ENCODE measurements around the gene SLC17A7. TPM values are rescaled to one million over a fixed set of nuclear protein-coding genes. Genes with fewer than 3 reads are reported as not detected.

Gene SLC17A7
- polyA plus RNA-seq, 1 experiment = 0.10 TPM

- H3K27me3 ChIP-seq (ENCODE audit: control insufficient read depth, insufficient read depth, low read length) = peaks cover 66% of the 10 kb centered on the region
- POLR2A ChIA-PET = no interaction called here
- CTCF ChIA-PET = interaction anchor here (1.0 to 2.1 kb wide), 2 partner anchors 45 to 98 kb away, joined by 3 to 10 read pairs; no protein-coding TSS in a partner anchor
- no peak overlapping the region for H3K4me3 ChIP-seq (ENCODE audit: low read depth, low read length)
- no peak for TF ChIP-seq CTCF (IDR thresholded peaks at IDR 0.05; ENCODE audit: insufficient read depth, low read depth, low read length)
- DNase-seq (ENCODE audit: low read depth) = no peak
- H3K36me3 ChIP-seq (ENCODE audit: control insufficient read depth, insufficient read depth, low read length) = no peaks in the 10 kb centered on the region
Observed at GRCh38 chr19:49436381-49437017, 4.8 kb downstream of the SLC17A7 start.

DNA sequence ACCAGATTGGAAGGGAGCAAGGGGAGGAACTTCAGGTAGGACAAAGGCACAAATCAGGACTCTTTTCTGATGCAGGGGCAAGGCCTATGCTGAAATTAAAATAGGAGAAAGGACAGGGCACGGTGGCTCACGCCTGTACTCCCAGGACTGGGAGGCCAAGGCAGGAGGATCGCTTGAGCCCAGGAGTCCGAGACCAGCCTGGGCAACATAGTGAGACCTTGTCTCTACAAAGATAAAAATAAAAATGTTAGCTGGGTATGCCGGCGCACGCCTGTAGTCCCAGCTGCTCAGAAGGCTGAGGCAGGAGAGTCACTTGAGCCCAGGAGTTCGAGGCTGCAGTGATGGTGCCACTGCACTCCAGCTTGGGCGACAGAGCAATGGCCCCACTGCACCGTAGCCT lies 5.7 kb downstream of the SLC17A7 start:
- DNase-seq (ENCODE audit: low read depth) = no peak
- TF ChIP-seq CTCF (IDR thresholded peaks at IDR 0.05; ENCODE audit: insufficient read depth, low read depth, low read length) = no peak
- Histone ChIP-seq H3K4me3 (ENCODE audit: low read depth, low read length) (no peak overlapping the region), H3K27me3 (ENCODE audit: control insufficient read depth, insufficient read depth, low read length) (peaks cover 64% of the 10 kb centered on the region), H3K36me3 (ENCODE audit: control insufficient read depth, insufficient read depth, low read length) (no peaks in the 10 kb centered on the region)
- POLR2A ChIA-PET = no interaction called here
- CTCF ChIA-PET = interaction anchor here (1.0 to 2.1 kb wide), 2 partner anchors 44 to 97 kb away, joined by 3 to 10 read pairs; no protein-coding TSS in a partner anchor

DNA sequence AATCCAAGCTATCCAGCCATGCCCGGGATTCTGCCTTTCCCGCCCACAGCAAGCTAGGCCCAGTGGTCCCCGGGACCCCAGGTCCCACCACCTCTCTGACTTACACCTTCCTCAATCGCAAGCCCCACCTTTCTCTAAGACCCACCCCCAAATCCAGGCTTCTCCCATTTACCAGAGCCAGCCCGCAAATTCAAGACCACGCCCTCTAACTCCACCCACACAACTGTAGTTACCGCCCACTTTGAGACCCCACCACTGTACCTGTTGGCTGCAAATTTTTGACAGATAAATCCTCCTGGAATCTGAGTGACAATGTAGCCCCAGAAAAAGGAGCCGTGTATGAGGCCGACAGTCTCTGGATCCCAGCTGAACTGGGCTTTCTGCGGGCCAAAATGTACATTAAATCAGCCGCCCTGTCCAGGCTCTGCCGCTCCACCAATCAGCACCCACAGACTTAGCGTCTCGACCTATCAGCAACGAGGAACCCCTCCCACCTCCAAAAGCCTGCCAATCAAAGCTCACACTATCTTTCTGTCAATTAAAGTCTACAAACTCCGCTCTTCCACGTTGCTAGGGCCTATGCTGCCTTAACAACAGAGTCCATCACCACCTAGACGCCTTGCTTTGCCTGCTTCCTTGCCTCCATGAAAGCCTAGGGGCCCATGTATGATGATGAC lies 6.3 kb downstream of the SLC17A7 start:
- peaks cover 61% of the 10 kb centered on the region for H3K27me3 ChIP-seq (ENCODE audit: control insufficient read depth, insufficient read depth, low read length)
- no peak overlapping the region for H3K4me3 ChIP-seq (ENCODE audit: low read depth, low read length)
- DNase-seq (ENCODE audit: low read depth) = no peak
- ChIA-PET POLR2A (no interaction called here), CTCF (interaction anchor here (0.9 to 2.1 kb wide), 3 partner anchors 43 to 134 kb away, joined by 3 to 10 read pairs (median 3); no protein-coding TSS in a partner anchor)
- no peaks in the 10 kb centered on the region for H3K36me3 ChIP-seq (ENCODE audit: control insufficient read depth, insufficient read depth, low read length)
- no peak for TF ChIP-seq CTCF (IDR thresholded peaks at IDR 0.05; ENCODE audit: insufficient read depth, low read depth, low read length)

GRCh38 chr19:49433240-49433901 lies 8.0 kb downstream of the SLC17A7 start:
- H3K27me3 ChIP-seq (ENCODE audit: control insufficient read depth, insufficient read depth, low read length) = peaks cover 59% of the 10 kb centered on the region
- no peak for DNase-seq (ENCODE audit: low read depth)
- CTCF ChIA-PET = interaction anchor here (1.1 kb wide), 1 partner anchor 208 kb away, joined by 3 read pairs; no protein-coding TSS in a partner anchor
- TF ChIP-seq CTCF (IDR thresholded peaks at IDR 0.05; ENCODE audit: insufficient read depth, low read depth, low read length) = no peak
- POLR2A ChIA-PET = no interaction called here
- H3K4me3 ChIP-seq (ENCODE audit: low read depth, low read length) = no peak overlapping the region
- H3K36me3 ChIP-seq (ENCODE audit: control insufficient read depth, insufficient read depth, low read length) = no peaks in the 10 kb centered on the region

Measured in BJ (cell line).